GM12878 (cell line): ENCODE measurements around the gene MAN2B2. TPM values are rescaled to one million over a fixed set of nuclear protein-coding genes. Genes with fewer than 3 reads are reported as not detected.

Source experiments
- ATAC-seq: fragments of 200-7000 bp; cut with Tn5 transposase; 3 replicates; pipeline ENCODE4 v1.9.1; 2020; ENCODE audit warnings: mild to moderate bottlenecking, moderate library complexity
- BruUV-seq: library from RNA; stranded (reverse); fragments of 400-500 nt; replicated peaks from 2 replicates; lab custom pipeline; 2021; lab: Mats Ljungman, UMichigan
- CTCF ChIA-PET: fragments of 300-600 bp; sonication (Branson Sonifier 250); formaldehyde crosslinking; extraction: SDS; loops from one replicate; lab custom pipeline; 2021; ENCODE audit warnings: inconsistent platforms; lab: Yijun Ruan, JAX
- POLR2A ChIA-PET: fragments of 350-600 bp; formaldehyde crosslinking; extraction: SDS; loops from one replicate; lab custom pipeline; 2021; ENCODE audit warnings: inconsistent platforms; lab: Charles Lee
- RAD21 ChIA-PET: fragments of 300-600 bp; sonication (Branson Sonifier 250); formaldehyde crosslinking; loops from one replicate; lab custom pipeline; 2023; ENCODE audit warnings: antibody characterized with exemption; ENCODE audit not compliant: unreplicated experiment; lab: Charles Lee
- SMC1A ChIA-PET: fragments of 300-600 bp; sonication (Branson Sonifier 250); formaldehyde crosslinking; loops from one replicate; lab custom pipeline; 2023; ENCODE audit not compliant: unreplicated experiment, uncharacterized antibody; lab: Charles Lee
- DNase-seq: peaks from one replicate; pipeline ENCODE4 v3.0.0-alpha.2; 2011; ENCODE audit warnings: low read depth, low spot score
- FAIRE-seq: peaks from 3 replicates; lab custom pipeline; 2011; peaks lifted over from hg19 to GRCh38; lab: Jason Lieb, UNC
- H2AFZ ChIP-seq: 2 replicates; pipeline ENCODE4 v1.6.0; 2011; ENCODE audit warnings: low read depth, low read length, control low read depth; ENCODE audit not compliant: control insufficient read depth
- H3K27ac ChIP-seq: 2 replicates; pipeline ENCODE4 v1.5.1; 2011; ENCODE audit warnings: control low read depth; ENCODE audit not compliant: control insufficient read depth, insufficient read depth
- H3K27me3 ChIP-seq, 2 experiments: replicated peaks in 1 of 2; 2 replicates each; pipeline versions ENCODE4 v1.6.0 to v1.6.1; 2011; ENCODE audit warnings: low read length in 1 of 2; ENCODE audit not compliant: control insufficient read depth in 2 of 2, insufficient read depth in 2 of 2
- H3K36me3 ChIP-seq, 2 experiments: 2 replicates each; pipeline ENCODE4 v1.5.1; 2011; ENCODE audit warnings: low read length in 1 of 2; ENCODE audit not compliant: control insufficient read depth in 2 of 2, insufficient read depth in 2 of 2
- H3K4me1 ChIP-seq: 2 replicates; pipeline ENCODE4 v1.6.1; 2011; ENCODE audit warnings: mild to moderate bottlenecking, low read length, moderate library complexity, mixed read lengths; ENCODE audit not compliant: control insufficient read depth, insufficient read depth
- H3K4me2 ChIP-seq: 2 replicates; pipeline ENCODE4 v1.6.0; 2011; ENCODE audit warnings: control low read depth; ENCODE audit not compliant: control insufficient read depth, insufficient read depth
- H3K4me3 ChIP-seq: fragments of 200-600 bp; sonication (generic); 2 replicates; pipeline ENCODE4 v1.5.1; 2016
- H3K79me2 ChIP-seq: 2 replicates; pipeline ENCODE4 v1.6.0; 2011; ENCODE audit warnings: low read length; ENCODE audit not compliant: control insufficient read depth, insufficient read depth
- H3K9ac ChIP-seq: 2 replicates; pipeline ENCODE4 v1.8.0; 2011; ENCODE audit warnings: low read length, control low read depth, mixed read lengths; ENCODE audit not compliant: control insufficient read depth, insufficient read depth
- H3K9me3 ChIP-seq: replicated peaks from 3 replicates; pipeline ENCODE4 v1.5.1; 2011; ENCODE audit warnings: mild to moderate bottlenecking, low read length; ENCODE audit not compliant: control insufficient read depth, insufficient read depth
- H4K20me1 ChIP-seq: 2 replicates; pipeline ENCODE4 v1.6.0; 2011; ENCODE audit not compliant: control insufficient read depth, insufficient read depth
- ATF7 ChIP-seq: fragments of 450-650 bp; IDR thresholded peaks from 2 replicates; pipeline ENCODE4 v1.6.1; 2016; ENCODE audit warnings: low read depth, mild to moderate bottlenecking
- CBFB ChIP-seq: IDR thresholded peaks from 2 replicates; pipeline ENCODE4 v1.6.1; 2016; ENCODE audit warnings: antibody characterized with exemption, low read depth
- FOXK2 ChIP-seq: fragments of 450-650 bp; IDR thresholded peaks from 2 replicates; pipeline ENCODE4 v1.6.1; 2017; ENCODE audit warnings: mild to moderate bottlenecking, moderate library complexity
- KAT2A ChIP-seq: conservative IDR thresholded peaks from 2 replicates; pipeline ENCODE4 v1.6.1; 2011; ENCODE audit warnings: low read depth, low read length; ENCODE audit not compliant: control insufficient read depth
- SRF ChIP-seq, 2 experiments: IDR thresholded peaks; 2 replicates each; pipeline ENCODE4 v1.6.1; 2011; ENCODE audit warnings: low read depth in 2 of 2, low read length in 2 of 2, mild to moderate bottlenecking in 1 of 2, moderate library complexity in 1 of 2
- ZBED1 ChIP-seq: IDR thresholded peaks from 2 replicates; pipeline ENCODE4 v1.6.1; 2016; ENCODE audit warnings: borderline replicate concordance
- ZNF384 ChIP-seq: IDR thresholded peaks from 2 replicates; pipeline ENCODE4 v1.6.1; 2012; ENCODE audit warnings: low read depth, mild to moderate bottlenecking, low read length, improper control_type of control experiment, borderline replicate concordance
- WGBS: methylation state at CpG from one replicate; pipeline ENCODE4 v1.1.6; 2016; ENCODE audit warnings: low lambda C conversion rate; ENCODE audit not compliant: insufficient replicate concordance, insufficient coverage; ENCODE audit errors: missing lambda C conversion rate; 5-methylcytosine and 5-hydroxymethylcytosine counted together
- in situ Hi-C: fragments of 300-500 bp; cut with MboI; formaldehyde crosslinking; loops from 9 replicates; pipeline ENCODE4 v1.14.3; 2018; ENCODE audit warnings: mixed read lengths
- intact Hi-C: fragments of 100-400 bp; cut with micrococcal nuclease; formaldehyde crosslinking; loops from one replicate; pipeline ENCODE4 v1.14.2; 2022; ENCODE audit not compliant: unreplicated experiment
- polyA plus RNA-seq, 11 experiments: library from polyadenylated mRNA; depleted of rRNA in 4 of 11; unstranded in 6 of 11; stranded (reverse) in 5 of 11; fragments of >200 nt; fragmentation: Nextera tagmentation in 4 of 11; fragmentation: Illumina TruSeq in 1 of 11; extraction: Ambion mirVana in 4 of 11; extraction: Trizol in 1 of 11; gene quantifications; 1 replicate in 1 of 11; 2 replicates in 10 of 11; pipeline versions ENCODE4 v1.2.1 to v1.2.3, GENCODE V29; 2011 to 2016; ENCODE audit warnings: inconsistent platforms in 2 of 11, missing spikeins in 2 of 11, low read depth in 1 of 11
- total RNA-seq, 4 experiments: library from RNA; depleted of rRNA in 3 of 4; stranded (reverse); fragments of >200 nt in 3 of 4; fragmentation: Illumina TruSeq in 1 of 4; extraction: Trizol in 1 of 4; gene quantifications; 2 replicates each; pipeline versions ENCODE4 v1.2.1 to v1.2.3, GENCODE V29; 2013 to 2021

The MAN2B2 gene
- total and polyA plus RNA-seq, 10 of the 15 experiments (the other 5 are each of a cell fraction or from before 2014, with no cell fraction given) = 0.47 to 14.5 (median 7.0) TPM

GRCh38 chr4:6560416-6561172, 14.4 kb upstream of the MAN2B2 start:
- Histone ChIP-seq H3K4me3 (no peak overlapping the region), H2AFZ (no peak overlapping the region), H3K9ac (no peak overlapping the region), H3K79me2 (no peaks in the 10 kb centered on the region), H4K20me1 (no peaks in the 10 kb centered on the region), H3K4me2 (no peak overlapping the region), H3K9me3 (peaks cover 2% of the 10 kb centered on the region; the same call in 1 of the 3 replicates), H3K36me3 (no peaks in the 10 kb centered on the region), H3K27me3 (peaks cover 2 to 5% of the 10 kb centered on the region in 2 experiments; a peak in 3 of 4 replicates), H3K27ac (no peak overlapping the region), H3K4me1 (no peaks in the 10 kb centered on the region)
- no peak for ATAC-seq
- FAIRE-seq = no peak
- WGBS = 6% methylated on average over 10 of the region's 10 CpGs
- in situ Hi-C loops (no loop called here), intact Hi-C loops (no loop called here)
- no peak for DNase-seq
- POLR2A ChIA-PET = no interaction called here
- RAD21 ChIA-PET = no interaction called here
- CTCF ChIA-PET = no interaction called here
- TF ChIP-seq CBFB (no peak), FOXK2 (no peak), ZBED1 (no peak)
- BruUV-seq = no TSS peak
- SMC1A ChIA-PET = no interaction called here

GRCh38 chr4:6561173-6561516, 13.8 kb upstream of the MAN2B2 start:
- Histone ChIP-seq H3K4me3 (no peak overlapping the region), H4K20me1 (no peaks in the 10 kb centered on the region), H3K4me2 (no peak overlapping the region), H3K36me3 (no peaks in the 10 kb centered on the region), H3K27ac (no peak overlapping the region), H3K9ac (no peak overlapping the region), H3K27me3 (peaks cover 2 to 5% of the 10 kb centered on the region in 2 experiments; a peak in 3 of 4 replicates), H3K4me1 (no peaks in the 10 kb centered on the region), H2AFZ (no peak overlapping the region), H3K9me3 (peaks cover 2% of the 10 kb centered on the region; the same call in 1 of the 3 replicates), H3K79me2 (no peaks in the 10 kb centered on the region)
- ChIA-PET RAD21 (no interaction called here), CTCF (no interaction called here), POLR2A (interaction anchor here (0.6 kb wide), 1 partner anchor 102 kb away, joined by 3 read pairs; no protein-coding TSS in a partner anchor), SMC1A (no interaction called here)
- ATAC-seq = no peak
- DNase-seq = no peak
- 0% methylated on average over 5 of the region's 6 CpGs for WGBS
- in situ Hi-C loops (no loop called here), intact Hi-C loops (no loop called here)
- BruUV-seq = no TSS peak
- no peak for FAIRE-seq
- TF ChIP-seq SRF (IDR thresholded peaks at IDR 0.05; ENCODE audit: low read depth in 2 of 2, low read length in 2 of 2) = no peak
- TF ChIP-seq KAT2A = no peak
- no peak for TF ChIP-seq ATF7
- TF ChIP-seq ZNF384 = no peak
